Measurements from ENCODE around the gene ZC3H12C.

The ZC3H12C gene

DNA sequence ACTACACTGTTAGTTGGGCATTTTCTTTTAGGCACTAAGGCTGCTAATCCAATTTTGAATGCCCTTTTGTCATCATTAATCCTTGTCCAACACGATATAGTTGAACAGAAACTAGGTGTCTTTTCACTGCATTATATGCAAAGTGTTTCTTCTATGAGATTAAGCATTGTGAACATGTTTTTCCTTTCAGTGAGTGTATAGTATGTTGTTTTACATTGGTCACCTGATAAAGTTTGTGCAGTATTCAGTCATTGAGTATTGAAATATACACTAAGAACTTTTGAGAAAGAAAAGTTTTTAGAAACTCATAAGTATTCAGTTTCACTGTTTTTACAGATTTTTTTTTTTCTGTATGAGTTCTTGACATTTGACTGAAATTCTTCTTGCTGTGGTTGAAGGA lies 59.0 kb downstream of the ZC3H12C start:
- no peak for DNase-seq (ENCODE audit: low read depth in 3 of 3)

- no peak for DNase-seq (ENCODE audit: low read depth in 3 of 3)
These were observed 60.3 kb downstream of the ZC3H12C start for GRCh38 chr11:110153474-110153873.

- no peak for DNase-seq (ENCODE audit: low read depth in 3 of 3)
These were observed 63.3 kb downstream of the ZC3H12C start for GRCh38 chr11:110156503-110156902.

DNA sequence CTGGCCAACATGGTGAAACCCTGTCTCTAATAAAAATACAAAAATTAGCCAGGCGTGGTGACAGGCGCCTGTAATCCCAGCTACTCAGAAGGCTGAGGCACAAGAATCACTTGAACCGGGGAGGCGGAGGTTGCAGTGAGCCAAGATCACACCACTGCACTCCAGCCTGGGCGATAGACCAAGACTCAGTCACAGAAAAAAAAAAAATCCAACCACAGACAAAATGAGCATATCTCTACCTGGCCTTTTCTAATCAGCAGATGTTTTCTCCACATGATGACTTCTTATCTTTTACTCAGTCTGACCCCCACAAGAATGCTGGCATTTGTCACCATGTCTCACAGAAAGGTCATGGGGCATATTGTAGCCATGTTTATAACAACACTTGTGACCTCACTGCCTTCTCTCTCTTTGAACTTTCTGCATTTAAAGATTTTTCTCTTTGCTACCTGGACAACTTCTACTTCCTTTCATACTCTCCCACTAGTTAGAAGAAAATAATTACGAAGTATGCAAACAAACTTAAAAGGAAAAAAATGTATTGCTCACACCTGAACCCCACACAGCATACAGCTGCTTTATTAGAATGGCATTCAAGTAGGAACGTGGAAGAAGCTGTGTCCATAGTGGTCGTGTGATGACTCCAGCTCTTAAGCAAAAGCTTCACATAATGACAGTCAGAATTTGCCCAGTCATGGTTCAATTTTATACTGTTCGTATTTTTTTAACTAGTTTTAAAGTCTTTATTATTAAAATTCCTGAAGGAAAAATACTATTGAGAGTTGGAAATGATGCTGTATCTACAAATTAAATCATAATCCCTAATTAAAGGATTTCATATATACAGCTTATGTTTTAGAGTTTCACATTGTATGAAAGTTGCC lies 65.4 kb downstream of the ZC3H12C start:
- no peak for DNase-seq (ENCODE audit: low read depth in 3 of 3)

- DNase-seq (ENCODE audit: low read depth in 3 of 3), result no peak
These were observed 66.3 kb downstream of the ZC3H12C start for GRCh38 chr11:110159476-110159875.

DNA sequence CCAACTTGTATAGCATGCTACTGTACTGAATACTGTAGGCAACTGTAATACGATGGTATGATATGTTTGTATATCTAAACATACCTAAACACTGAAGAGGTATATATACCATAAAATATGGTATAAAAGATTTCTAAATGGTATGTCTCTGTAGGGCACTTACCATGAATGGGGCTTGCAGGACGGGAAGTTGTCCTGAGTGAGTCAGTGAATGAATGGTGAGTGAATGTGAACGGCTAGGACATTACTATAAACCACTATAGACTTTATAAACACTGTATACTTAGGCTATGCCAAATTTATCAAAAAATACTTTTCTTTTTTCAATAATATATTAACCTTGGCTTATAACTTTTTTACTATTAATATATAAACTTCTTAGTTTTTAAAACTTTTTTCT lies 66.8 kb downstream of the ZC3H12C start:
- DNase-seq (ENCODE audit: low read depth in 3 of 3), result no peak

DNA sequence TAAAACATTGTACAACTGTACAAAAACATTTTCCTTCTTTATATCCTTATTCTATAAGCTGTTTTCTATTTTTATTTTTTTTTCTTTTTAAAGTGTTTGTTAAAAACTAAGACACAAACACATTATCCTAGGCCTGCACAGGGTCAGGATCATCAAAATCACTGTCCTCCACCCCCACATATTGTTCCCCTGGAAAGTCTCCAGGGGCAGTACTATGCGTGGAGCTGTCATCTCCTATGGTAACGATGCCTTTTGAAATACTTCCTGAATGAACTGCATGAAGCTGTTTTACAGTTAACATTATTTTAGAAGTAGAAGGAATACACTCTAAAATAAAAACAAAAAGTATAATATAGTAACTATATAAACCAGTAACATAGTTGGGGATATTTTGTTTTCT lies 67.2 kb downstream of the ZC3H12C start:
- no peak for DNase-seq (ENCODE audit: low read depth in 3 of 3)

- DNase-seq (ENCODE audit: low read depth in 3 of 3), result no peak
These were observed 67.9 kb downstream of the ZC3H12C start for GRCh38 chr11:110161061-110161460.

- no peak for DNase-seq (ENCODE audit: low read depth in 3 of 3)
These were observed 69.0 kb downstream of the ZC3H12C start for GRCh38 chr11:110162216-110162615.

- DNase-seq (ENCODE audit: low read depth in 3 of 3), result no peak
These were observed 72.1 kb downstream of the ZC3H12C start for GRCh38 chr11:110165039-110165925.

GRCh38 chr11:110168033-110168803 lies 75.0 kb downstream of the ZC3H12C start:
- DNase-seq (ENCODE audit: low read depth in 3 of 3), result no peak

GRCh38 chr11:110169738-110170137 lies 76.5 kb downstream of the ZC3H12C start:
- no peak for DNase-seq (ENCODE audit: low read depth in 3 of 3)

DNA sequence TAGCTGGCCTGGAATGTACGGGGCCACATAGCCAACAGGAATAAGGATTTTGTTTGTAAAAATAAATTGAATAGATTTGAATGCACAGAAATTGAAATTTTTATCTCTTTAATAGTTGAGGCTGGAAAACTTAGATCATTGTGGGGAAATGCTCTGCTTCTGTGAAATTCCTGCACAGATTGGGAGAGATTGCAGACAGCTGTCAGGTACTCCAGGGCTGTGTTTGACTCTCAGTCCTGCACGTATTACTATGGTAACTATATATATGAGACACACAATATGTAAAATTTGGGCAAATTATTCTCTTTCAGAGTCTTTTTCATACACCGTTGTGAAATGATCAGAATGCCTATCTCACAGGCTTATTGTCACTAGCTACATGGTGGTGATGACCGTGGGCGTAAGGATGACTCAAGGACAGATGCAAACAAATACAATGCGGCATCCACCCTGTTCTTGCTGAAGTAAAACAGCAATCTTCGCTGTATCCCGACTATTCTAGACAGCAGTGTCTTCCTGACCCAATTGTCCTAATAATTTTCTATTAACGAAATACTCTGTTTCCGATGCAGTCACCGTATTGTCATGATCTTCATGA lies 79.4 kb downstream of the ZC3H12C start:
- DNase-seq (ENCODE audit: low read depth in 3 of 3), result no peak

DNA sequence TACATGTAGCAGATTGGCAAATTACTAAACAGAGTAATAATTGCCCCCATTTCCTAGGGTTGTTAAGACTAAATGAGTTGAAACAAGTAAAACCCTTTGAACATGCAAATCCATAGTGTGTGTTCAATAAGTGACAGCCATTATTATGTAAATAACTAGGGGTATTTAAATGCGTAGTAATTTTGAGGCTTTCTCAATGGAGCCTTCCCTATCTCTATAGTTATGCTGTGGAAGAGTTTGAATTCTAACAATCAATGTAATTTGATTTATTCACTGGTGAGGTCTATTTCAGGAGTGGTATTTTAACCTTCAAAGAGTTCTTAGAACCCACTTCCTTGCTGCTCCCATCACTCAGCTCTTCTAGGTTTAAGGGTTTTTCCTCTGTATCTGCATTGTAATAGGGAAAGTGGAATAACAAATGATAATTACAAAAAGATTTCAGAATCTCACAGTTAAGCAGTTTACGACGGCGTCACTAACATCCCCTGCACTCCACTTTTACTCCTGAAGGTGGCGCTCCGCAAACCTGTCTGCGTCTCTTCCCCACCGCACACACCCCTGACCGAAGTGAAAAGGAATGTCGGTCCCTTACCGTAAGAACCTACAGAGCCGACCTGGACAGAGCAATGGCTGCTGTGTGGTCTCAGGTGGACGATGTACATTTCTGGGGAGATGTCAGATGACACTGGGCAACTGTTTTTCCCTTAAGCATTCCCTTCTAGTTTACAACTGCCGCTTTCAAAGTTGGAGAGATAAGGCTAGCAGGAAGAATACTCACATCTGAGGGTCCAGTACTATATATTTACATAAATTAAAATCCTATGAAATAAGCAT lies 80.8 kb downstream of the ZC3H12C start:
- DNase-seq (ENCODE audit: low read depth in 3 of 3), result peak; percentile 28 to 32 (median 30)

- DNase-seq (ENCODE audit: low read depth in 3 of 3), result no peak
These were observed 81.6 kb downstream of the ZC3H12C start for GRCh38 chr11:110174645-110175310.

GRCh38 chr11:110176366-110177085 lies 83.3 kb downstream of the ZC3H12C start:
- no peak for DNase-seq (ENCODE audit: low read depth in 3 of 3)

GRCh38 chr11:110177086-110177456 lies 83.9 kb downstream of the ZC3H12C start:
- DNase-seq (ENCODE audit: low read depth in 3 of 3), result no peak

DNA sequence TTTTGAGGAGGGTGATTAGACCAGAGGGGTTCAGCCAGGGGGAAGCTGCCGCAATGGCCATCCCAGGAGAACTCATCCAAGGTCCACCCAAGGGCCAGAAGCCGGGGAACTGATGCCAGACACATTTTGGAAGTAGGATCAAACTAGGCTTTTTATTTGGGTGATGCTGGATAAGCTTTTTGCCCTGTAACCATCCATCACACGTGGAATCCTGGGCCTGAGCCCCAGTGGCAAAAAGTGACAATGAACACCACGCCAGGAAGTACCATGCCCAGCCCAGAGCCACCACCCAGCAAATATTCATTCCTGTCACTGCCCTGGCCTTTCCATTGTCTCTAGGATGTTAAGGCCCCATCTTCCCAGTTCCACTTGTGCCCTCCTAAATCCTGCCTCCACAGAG lies 85.9 kb downstream of the ZC3H12C start:
- no peak for DNase-seq (ENCODE audit: low read depth in 3 of 3)

DNA sequence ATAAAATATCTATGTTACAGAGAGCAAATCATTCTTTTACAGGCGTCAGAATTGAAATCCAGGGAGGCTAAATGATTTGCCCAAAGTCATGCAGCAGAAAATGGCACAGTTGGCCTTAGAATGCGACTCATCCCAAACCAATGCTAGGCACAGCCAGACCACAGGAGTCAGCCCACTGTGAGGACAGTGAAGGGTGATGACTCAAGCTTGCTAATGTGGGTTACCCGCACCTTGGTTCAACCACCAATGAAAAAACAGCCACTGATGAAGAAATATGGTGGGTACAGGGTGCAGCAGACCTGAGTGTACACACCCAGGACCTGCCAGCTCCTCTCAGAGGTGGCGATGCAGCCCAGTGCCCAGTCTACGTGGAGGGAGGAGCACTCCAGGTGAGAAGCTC lies 89.7 kb downstream of the ZC3H12C start:
- no peak for DNase-seq (ENCODE audit: low read depth in 3 of 3)

Data from stimulated activated CD4-positive, alpha-beta T cell treated with anti-CD3 and anti-CD28 coated beads, TNF-alpha, amount 100 ng/mL, for 4 hours (primary cell).